WTC11 (cell line): Measurements from ENCODE around the gene FBN2.

ENCODE experiments used
- GABPB1 ChIP-seq: sonication (generic); formaldehyde crosslinking; IDR thresholded peaks from 2 replicates; pipeline ENCODE4 v1.8.1; 2023; ENCODE audit warnings: mild to moderate bottlenecking, missing genetic modification reagents
- ZNF512 ChIP-seq: sonication (generic); formaldehyde crosslinking; IDR thresholded peaks from 2 replicates; pipeline ENCODE4 v1.8.1; 2022; ENCODE audit warnings: missing genetic modification reagents, borderline replicate concordance
- TF ChIP-seq, protein P1 (sequence below): fragments of 200-600 bp; IDR thresholded peaks from 2 replicates; pipeline ENCODE4 v1.8.0; 2022; ENCODE audit warnings: antibody characterized with exemption
- TF ChIP-seq, protein P2 (sequence below): sonication (generic); formaldehyde crosslinking; IDR thresholded peaks from 2 replicates; pipeline ENCODE4 v1.8.1; 2022; ENCODE audit warnings: low read depth, mild to moderate bottlenecking, moderate library complexity, missing genetic modification reagents, borderline replicate concordance

- TF ChIP-seq GABPB1 (CRISPR knock-in tag) (no peak), ZNF512 (no peak)
- TF ChIP-seq, protein P1, sequence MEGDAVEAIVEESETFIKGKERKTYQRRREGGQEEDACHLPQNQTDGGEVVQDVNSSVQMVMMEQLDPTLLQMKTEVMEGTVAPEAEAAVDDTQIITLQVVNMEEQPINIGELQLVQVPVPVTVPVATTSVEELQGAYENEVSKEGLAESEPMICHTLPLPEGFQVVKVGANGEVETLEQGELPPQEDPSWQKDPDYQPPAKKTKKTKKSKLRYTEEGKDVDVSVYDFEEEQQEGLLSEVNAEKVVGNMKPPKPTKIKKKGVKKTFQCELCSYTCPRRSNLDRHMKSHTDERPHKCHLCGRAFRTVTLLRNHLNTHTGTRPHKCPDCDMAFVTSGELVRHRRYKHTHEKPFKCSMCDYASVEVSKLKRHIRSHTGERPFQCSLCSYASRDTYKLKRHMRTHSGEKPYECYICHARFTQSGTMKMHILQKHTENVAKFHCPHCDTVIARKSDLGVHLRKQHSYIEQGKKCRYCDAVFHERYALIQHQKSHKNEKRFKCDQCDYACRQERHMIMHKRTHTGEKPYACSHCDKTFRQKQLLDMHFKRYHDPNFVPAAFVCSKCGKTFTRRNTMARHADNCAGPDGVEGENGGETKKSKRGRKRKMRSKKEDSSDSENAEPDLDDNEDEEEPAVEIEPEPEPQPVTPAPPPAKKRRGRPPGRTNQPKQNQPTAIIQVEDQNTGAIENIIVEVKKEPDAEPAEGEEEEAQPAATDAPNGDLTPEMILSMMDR: no peak
- TF ChIP-seq, protein P2, sequence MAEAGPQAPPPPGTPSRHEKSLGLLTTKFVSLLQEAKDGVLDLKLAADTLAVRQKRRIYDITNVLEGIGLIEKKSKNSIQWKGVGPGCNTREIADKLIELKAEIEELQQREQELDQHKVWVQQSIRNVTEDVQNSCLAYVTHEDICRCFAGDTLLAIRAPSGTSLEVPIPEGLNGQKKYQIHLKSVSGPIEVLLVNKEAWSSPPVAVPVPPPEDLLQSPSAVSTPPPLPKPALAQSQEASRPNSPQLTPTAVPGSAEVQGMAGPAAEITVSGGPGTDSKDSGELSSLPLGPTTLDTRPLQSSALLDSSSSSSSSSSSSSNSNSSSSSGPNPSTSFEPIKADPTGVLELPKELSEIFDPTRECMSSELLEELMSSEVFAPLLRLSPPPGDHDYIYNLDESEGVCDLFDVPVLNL (CRISPR knock-in tag): no peak
These were observed 13.4 kb upstream of the FBN2 start for GRCh38 chr5:128551476-128551875.
